Endometrial microvascular endothelial cells (primary cell): ENCODE measurements around the gene MCMBP. TPM values are rescaled to one million over a fixed set of nuclear protein-coding genes. Genes with fewer than 3 reads are reported as not detected.
"Not testable (repeated sequence)": the region's sequence is repeated elsewhere in the genome, so short reads cannot be mapped to it uniquely, and the experiment has no call there.

ENCODE experiments used
- in situ Hi-C: cut with HindIII; loops from 2 replicates; pipeline ENCODE4 v1.10.0; 2017; ENCODE audit warnings: low sequenced_read_pairs, low pct_unique_long_range_greater_than_20kb; ENCODE audit errors: inconsistent ontology term
- total RNA-seq: library from RNA; depleted of rRNA; stranded (reverse); fragments of >200 nt; gene quantifications from one replicate; pipeline ENCODE4 v1.2.3, GENCODE V29; 2015; ENCODE audit errors: inconsistent ontology term

The MCMBP gene
- total RNA-seq, 1 donor from 2014 or later = 77.7 TPM

GRCh38 chr10:119886070-119886469 lies 13.4 kb upstream of the MCMBP start:
- in situ Hi-C loops = not testable (repeated sequence)

- in situ Hi-C loops = not testable (repeated sequence)
These were observed 11.4 kb upstream of the MCMBP start for GRCh38 chr10:119883901-119884611.

DNA sequence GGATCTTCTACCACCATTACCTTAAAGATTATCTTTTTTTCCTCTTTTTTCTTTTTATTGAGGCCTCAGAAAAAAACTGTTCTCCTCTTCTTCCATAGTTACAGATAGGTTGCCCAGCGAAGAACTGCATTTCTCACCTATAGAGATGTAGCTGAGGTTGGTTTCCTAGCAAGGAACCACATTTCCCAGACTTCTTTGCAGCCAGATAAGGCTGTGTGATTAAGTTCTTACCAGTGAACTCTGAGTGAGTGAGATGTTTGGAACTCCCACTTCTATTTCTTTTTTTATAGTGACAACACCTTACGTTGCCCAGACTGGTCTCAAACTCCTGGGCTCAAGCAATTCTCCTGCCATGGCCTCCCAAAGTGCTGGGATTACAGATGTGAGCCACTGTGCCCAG lies 5.9 kb upstream of the MCMBP start:
- in situ Hi-C loops = no loop called here

DNA sequence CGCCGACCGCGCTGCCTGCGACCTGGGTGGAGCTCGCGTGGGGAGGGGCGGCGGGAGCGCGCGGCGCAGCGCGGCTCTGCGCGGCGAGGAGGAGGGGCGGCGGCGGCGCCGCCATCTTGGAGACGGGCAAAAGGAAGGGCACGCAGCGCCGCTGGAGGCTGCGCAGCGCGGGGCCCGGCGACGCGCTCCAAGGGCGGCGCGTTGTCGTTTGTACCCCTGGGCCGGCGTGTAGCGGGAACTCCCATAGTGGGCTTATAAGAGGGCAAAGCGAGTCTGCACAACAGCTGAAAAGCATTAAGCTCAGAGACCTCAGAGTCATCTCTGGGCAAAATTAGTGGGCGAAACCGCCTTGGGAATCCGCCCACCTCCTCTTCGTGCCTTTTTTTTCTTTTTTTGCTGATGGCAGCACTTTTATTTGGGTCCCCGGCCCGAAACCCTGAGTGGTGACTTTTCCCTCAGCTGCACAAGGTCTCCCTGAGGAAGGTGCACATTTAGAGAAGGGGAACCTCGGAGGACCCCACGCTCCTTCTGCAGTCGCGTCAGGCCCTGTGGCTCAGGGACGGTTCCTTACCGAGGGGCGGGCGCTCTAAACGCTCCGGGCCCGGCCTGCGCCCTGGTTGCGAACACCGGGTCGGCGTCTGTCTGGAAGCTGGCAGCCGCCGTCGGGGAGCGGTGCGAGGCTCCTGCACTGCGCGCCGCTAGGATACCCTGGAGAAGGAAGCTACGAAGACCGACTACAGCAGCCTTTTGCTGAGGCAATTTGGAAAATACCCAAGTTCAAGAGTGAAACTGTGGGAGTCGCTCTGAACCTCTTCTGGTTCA lies 428 bp upstream of the MCMBP start:
- in situ Hi-C loops = no loop called here

GRCh38 chr10:119871881-119872609 lies 598 bp downstream of the MCMBP start:
- in situ Hi-C loops = no loop called here

DNA sequence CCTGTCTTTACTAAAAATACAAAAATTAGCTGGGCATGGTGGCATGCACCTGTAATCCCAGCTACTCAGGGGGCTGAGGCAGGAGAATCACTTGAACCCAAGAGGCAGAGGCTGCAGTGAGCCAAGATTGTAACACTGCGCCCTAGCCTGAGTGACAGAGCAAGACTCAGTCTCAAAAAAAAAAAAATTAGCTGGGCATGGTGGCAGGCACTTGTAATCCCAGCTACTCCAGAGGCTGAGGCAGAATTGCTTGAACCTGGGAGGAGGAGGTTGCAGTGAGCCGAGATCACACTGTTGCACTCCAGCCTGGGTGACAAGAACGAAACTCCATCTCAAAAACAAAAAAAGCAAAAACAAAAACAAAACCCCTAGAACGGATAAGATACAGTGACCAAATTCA lies 3.2 kb downstream of the MCMBP start:
- in situ Hi-C loops = not testable (repeated sequence)

DNA sequence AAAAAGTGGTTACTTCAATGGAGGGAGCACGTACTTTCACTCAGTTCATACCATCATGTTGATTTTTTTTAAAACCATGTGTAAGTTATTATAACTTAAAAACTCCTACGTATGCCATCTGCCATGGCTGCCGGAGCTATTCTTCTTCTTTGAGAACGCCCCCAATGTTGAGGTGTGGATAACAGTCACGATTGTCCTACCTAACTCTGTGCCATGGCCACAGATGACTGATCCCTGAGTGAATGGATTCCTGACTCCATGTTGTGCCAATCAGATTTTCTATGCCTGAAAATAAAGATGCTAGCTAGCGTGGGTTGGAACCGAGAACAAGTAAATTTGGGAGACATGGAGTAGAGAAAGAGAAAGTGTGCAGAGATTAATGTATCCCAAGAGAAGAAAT lies 5.3 kb downstream of the MCMBP start:
- in situ Hi-C loops = no loop called here

DNA sequence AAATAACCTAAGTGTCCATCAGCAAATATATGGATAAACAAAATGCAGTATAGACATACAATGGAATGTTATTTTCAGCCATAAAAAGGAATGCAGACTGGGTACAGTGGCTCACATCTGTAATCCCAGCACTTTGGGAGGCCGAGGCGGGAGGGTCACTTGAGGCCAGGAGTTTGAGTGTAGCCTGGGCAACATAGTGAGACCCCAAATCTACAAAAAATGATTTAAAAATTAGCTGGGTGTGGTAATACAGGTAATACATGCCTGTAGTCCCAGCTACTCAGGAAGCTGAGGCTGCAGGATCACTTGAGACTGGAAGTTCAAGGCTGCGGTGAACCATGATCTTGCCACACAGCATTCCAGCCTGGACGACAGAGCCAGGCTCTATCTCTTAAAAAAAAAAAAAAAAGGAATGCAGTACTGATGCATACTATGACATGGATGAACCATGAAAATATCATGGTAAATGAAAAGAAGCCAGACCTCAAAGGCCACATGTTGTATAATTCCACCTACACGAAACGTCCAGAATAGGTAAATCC lies 6.9 kb downstream of the MCMBP start:
- in situ Hi-C loops = no loop called here

GRCh38 chr10:119863951-119864565 lies 8.6 kb downstream of the MCMBP start:
- in situ Hi-C loops = no loop called here

DNA sequence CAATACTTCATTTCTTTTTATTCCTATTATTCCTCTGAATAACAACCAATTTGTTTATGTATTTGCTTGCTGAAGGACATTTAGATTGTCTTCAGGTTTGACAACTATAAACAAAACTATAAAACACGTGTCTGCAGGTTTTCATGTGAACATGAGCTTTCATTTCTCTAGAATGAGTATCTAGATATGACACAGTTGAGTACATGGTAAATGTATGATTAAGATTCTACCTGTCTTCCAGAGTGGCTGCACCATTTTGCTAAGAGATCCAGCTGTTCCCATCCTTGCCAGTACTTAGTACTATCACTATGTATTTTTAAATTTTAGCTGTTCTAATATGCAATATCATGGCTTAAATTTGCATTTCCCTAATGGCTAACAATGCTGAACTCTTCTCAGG lies 10.1 kb downstream of the MCMBP start:
- in situ Hi-C loops = no loop called here

DNA sequence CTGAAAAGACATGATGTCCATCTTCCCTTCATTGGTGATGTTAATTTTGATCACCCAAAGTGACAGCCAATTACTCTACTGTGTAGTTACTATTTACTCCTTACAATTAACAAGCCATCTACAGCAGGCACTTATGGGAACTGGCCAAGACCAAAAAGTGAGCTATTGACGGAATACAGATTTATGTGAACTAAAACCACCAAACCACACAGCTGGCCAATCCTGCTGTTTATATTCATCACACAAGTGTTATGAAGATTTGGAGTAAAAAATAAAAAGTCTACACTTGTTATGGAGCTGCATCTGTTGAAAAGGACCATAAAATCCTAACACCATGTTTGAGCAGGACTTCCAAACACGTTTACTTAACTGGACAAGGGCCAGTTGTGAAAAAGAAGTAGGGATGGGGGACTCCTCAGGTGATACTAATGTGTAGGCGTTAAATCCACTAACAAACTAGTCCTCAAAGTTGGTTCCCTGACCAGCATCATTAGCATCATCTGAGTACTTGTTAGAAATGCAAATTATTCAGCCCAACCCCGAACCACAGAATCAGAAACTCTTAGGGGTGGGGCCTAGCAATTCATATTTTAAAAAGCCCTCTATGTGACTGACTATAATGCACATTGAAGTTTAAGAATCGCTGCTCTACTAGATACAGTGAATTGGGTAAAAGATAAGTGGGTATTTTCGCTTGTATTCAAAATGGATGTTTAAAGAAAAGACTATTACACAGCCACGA lies 11.6 kb downstream of the MCMBP start:
- in situ Hi-C loops = no loop called here

DNA sequence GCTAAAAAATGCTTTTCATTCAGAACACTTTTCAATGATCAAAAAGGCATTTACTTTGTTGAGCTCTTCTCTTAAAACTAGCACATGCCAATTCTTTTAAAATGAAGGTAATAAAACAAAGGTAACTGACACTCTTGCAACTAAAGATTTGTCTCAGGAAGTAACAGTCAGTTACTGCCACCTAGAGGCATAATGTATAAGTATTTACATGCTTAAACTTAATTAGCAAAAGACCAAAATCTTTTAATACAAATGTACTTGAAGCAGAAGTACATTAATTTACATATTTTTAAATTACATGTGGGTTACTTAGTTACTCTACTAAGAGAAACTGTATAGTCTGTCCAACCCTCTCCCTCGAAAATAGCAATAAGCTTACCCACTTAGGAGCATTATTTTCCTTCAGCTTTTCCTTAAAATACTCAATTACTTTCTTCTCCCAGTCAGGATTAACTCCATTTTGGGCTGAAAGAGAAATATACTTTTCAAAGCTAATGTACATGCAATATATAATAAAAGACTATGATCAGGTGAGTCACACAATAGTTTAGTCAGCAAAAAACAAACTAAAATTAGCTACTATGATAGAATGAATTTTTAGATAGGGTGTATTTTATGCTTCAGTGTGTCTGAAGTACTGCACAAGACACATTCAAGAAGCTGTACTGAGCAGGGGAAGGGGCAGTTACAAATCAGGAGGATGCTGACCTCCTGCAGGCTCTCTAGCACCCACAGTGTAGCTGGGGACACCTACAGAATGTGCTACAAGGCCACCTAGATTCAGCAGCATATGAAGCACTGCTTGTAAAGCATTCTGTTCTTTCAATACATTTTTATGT lies 13.0 kb downstream of the MCMBP start:
- in situ Hi-C loops = no loop called here

- in situ Hi-C loops = no loop called here
These were observed 14.6 kb downstream of the MCMBP start for GRCh38 chr10:119858063-119858462.

GRCh38 chr10:119853574-119853973 lies 19.1 kb downstream of the MCMBP start:
- in situ Hi-C loops = no loop called here

GRCh38 chr10:119852822-119853221 lies 19.8 kb downstream of the MCMBP start:
- in situ Hi-C loops = no loop called here

GRCh38 chr10:119852277-119852676 lies 20.4 kb downstream of the MCMBP start:
- in situ Hi-C loops = no loop called here

DNA sequence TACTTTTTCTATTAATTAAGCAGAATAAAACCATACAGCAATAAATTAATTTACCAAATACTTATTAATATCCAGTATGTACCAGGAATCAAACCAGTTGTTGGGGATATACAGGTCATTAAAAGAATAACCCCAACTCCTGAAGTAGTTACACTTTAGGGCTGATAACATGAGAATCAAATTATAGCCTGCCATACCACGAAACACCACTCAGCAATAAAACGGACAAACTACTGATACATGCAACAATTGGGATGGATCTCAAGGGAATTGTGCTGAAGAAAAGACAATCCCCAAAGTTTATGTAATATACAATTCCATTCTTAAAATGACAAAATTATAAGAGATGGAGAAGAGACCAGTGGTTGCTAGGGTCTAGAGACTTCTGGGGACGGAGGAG lies 22.7 kb downstream of the MCMBP start:
- in situ Hi-C loops = no loop called here
